PFSK-1 (cell line): Measurements from ENCODE around the gene EFCAB11.

Experiments
- FOXP2 ChIP-seq: optimal IDR thresholded peaks from 2 replicates; pipeline ENCODE3; 2011; ENCODE audit warnings: borderline replicate concordance, control low read depth, inconsistent platforms; ENCODE audit not compliant: insufficient read depth; ENCODE audit errors: extremely low read length, extremely low read depth
- POLR2AphosphoS5 ChIP-seq: IDR thresholded peaks from 2 replicates; pipeline ENCODE4 v1.6.1; 2012; ENCODE audit warnings: low read depth, mild to moderate bottlenecking, control low read depth, low read length, moderate library complexity
- REST ChIP-seq, 2 experiments: IDR thresholded peaks; 2 replicates each; pipeline versions ENCODE4 v1.6.1 to v1.8.0; 2011 to 2012; ENCODE audit warnings: low read depth in 2 of 2, low read length in 2 of 2, control low read depth in 1 of 2, inconsistent platforms in 1 of 2, mild to moderate bottlenecking in 1 of 2, moderate library complexity in 1 of 2; ENCODE audit not compliant: insufficient read depth in 1 of 2
- SIN3A ChIP-seq: IDR thresholded peaks from 2 replicates; pipeline ENCODE4 v1.6.1; 2012; ENCODE audit warnings: mild to moderate bottlenecking, low read length, moderate library complexity, borderline replicate concordance; ENCODE audit not compliant: insufficient read depth
- TAF1 ChIP-seq: IDR thresholded peaks from 2 replicates; pipeline ENCODE4 v1.6.1; 2012; ENCODE audit warnings: low read length, control low read depth, borderline replicate concordance; ENCODE audit not compliant: insufficient read depth

GRCh38 chr14:89865153-89865552 lies 89.4 kb downstream of the EFCAB11 start:
- TF ChIP-seq REST (IDR thresholded peaks at IDR 0.05; ENCODE audit: insufficient read depth in 1 of 2, low read depth in 2 of 2, low read length in 2 of 2) (no peak), SIN3A (no peak), POLR2AphosphoS5 (no peak), TAF1 (no peak), FOXP2 (no peak)
